ENCODE results near the gene USP20.

DNA sequence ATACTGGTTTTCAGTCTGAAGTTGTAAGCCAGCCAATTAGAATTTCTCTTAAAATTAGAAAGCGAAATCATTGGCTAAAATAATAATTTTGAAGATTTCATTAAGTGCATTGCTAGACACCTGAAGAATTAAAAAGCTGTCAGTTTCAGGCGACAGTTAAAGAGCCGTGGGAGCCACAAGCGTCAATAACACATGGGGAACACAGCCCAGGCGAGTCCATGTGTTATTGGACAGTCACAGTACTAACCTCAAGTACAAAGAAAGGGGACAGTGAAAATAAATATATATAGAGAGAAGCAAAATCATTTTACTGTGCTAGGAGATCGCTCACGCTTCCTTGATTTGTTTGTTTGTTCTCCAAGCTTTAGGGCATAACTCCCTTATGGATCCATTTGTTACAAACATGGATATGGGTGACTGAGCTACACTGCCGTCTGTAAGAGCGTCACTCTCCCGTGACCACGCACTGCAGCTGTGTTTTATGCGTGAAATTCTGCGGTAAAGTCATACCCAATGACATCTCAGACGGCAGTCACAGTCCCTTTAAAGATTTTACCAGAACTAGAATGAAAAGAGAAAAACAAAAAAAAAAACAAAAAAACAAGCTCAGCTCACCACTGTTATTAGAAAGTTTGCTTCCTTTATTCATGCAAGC is 83.2 kb downstream of the USP20 start:
- TF ChIP-seq, protein P1, sequence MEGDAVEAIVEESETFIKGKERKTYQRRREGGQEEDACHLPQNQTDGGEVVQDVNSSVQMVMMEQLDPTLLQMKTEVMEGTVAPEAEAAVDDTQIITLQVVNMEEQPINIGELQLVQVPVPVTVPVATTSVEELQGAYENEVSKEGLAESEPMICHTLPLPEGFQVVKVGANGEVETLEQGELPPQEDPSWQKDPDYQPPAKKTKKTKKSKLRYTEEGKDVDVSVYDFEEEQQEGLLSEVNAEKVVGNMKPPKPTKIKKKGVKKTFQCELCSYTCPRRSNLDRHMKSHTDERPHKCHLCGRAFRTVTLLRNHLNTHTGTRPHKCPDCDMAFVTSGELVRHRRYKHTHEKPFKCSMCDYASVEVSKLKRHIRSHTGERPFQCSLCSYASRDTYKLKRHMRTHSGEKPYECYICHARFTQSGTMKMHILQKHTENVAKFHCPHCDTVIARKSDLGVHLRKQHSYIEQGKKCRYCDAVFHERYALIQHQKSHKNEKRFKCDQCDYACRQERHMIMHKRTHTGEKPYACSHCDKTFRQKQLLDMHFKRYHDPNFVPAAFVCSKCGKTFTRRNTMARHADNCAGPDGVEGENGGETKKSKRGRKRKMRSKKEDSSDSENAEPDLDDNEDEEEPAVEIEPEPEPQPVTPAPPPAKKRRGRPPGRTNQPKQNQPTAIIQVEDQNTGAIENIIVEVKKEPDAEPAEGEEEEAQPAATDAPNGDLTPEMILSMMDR (IDR thresholded peaks at IDR 0.05) = no peak
- no peak for TF ChIP-seq POLR2A (IDR thresholded peaks at IDR 0.05)
